BLaER1 (cell line): Measurements from ENCODE around the gene PAPSS1.
"Not testable (repeated sequence)": the region's sequence is repeated elsewhere in the genome, so short reads cannot be mapped to it uniquely, and the experiment has no call there.

ENCODE experiments used
- H3K27ac ChIP-seq: shearing (Covaris generic); formaldehyde crosslinking; 2 replicates; pipeline ENCODE4 v1.8.1; 2022
- H3K27me3 ChIP-seq: shearing (Covaris generic); formaldehyde crosslinking; 2 replicates; pipeline ENCODE4 v1.8.1; 2022
- H3K36me3 ChIP-seq: shearing (Covaris generic); formaldehyde crosslinking; 2 replicates; pipeline ENCODE4 v1.8.1; 2022
- H3K4me1 ChIP-seq: shearing (Covaris generic); formaldehyde crosslinking; 2 replicates; pipeline ENCODE4 v1.8.1; 2022
- H3K4me2 ChIP-seq: shearing (Covaris generic); formaldehyde crosslinking; 2 replicates; pipeline ENCODE4 v1.8.1; 2022
- H3K4me3 ChIP-seq: shearing (Covaris generic); formaldehyde crosslinking; 2 replicates; pipeline ENCODE4 v1.8.1; 2022
- H3K9ac ChIP-seq: shearing (Covaris generic); formaldehyde crosslinking; 2 replicates; pipeline ENCODE4 v1.8.1; 2022
- H3K9me3 ChIP-seq: shearing (Covaris generic); formaldehyde crosslinking; 2 replicates; pipeline ENCODE4 v1.8.1; 2022
- H4K20me1 ChIP-seq: shearing (Covaris generic); formaldehyde crosslinking; 2 replicates; pipeline ENCODE4 v1.8.1; 2022
- Cebpa-rat ChIP-seq: shearing (Covaris generic); IDR thresholded peaks from 2 replicates; pipeline ENCODE4 v1.8.1; 2022

The PAPSS1 gene

GRCh38 chr4:107709916-107710315, 10.1 kb downstream of the PAPSS1 start:
- no peak overlapping the region for H3K27ac ChIP-seq
- TF ChIP-seq Cebpa-rat: no peak
- peaks cover 43% of the 10 kb centered on the region for H3K36me3 ChIP-seq
- peaks cover 55% of the 10 kb centered on the region for H3K9me3 ChIP-seq
- H3K4me2 ChIP-seq: no peak overlapping the region
- no peaks in the 10 kb centered on the region for H3K27me3 ChIP-seq
- peaks cover 9% of the 10 kb centered on the region; the same call in 1 of the 2 replicates for H3K4me1 ChIP-seq
- H4K20me1 ChIP-seq: no peaks in the 10 kb centered on the region; the same call in 1 of the 2 replicates
- no peak overlapping the region for H3K4me3 ChIP-seq
- no peak overlapping the region for H3K9ac ChIP-seq

GRCh38 chr4:107708225-107708624, 11.8 kb downstream of the PAPSS1 start:
- H3K4me1 ChIP-seq: peaks cover 9% of the 10 kb centered on the region; the same call in 1 of the 2 replicates
- no peak overlapping the region for H3K4me3 ChIP-seq
- no peak overlapping the region for H3K9ac ChIP-seq
- H3K36me3 ChIP-seq: peaks cover 38% of the 10 kb centered on the region
- no peak for TF ChIP-seq Cebpa-rat
- no peaks in the 10 kb centered on the region for H3K27me3 ChIP-seq
- H3K4me2 ChIP-seq: no peak overlapping the region
- H4K20me1 ChIP-seq: no peaks in the 10 kb centered on the region
- no peak overlapping the region for H3K27ac ChIP-seq
- H3K9me3 ChIP-seq: peaks cover 68% of the 10 kb centered on the region

- Histone ChIP-seq H3K4me1 (peaks cover 9% of the 10 kb centered on the region; the same call in 1 of the 2 replicates), H3K9me3 (peaks cover 65% of the 10 kb centered on the region), H3K4me3 (no peak overlapping the region), H4K20me1 (peaks cover 13% of the 10 kb centered on the region; the same call in 1 of the 2 replicates), H3K9ac (no peak overlapping the region), H3K36me3 (peaks cover 30% of the 10 kb centered on the region), H3K27ac (no peak overlapping the region), H3K27me3 (no peaks in the 10 kb centered on the region), H3K4me2 (no peak overlapping the region)
- TF ChIP-seq Cebpa-rat: no peak
These were observed 14.1 kb downstream of the PAPSS1 start for GRCh38 chr4:107705742-107706556.

- Histone ChIP-seq H3K27ac (no peak overlapping the region), H3K27me3 (no peaks in the 10 kb centered on the region), H3K9me3 (peaks cover 43% of the 10 kb centered on the region), H3K36me3 (peaks cover 56% of the 10 kb centered on the region), H3K4me3 (no peak overlapping the region), H3K4me2 (no peak overlapping the region), H3K4me1 (no peaks in the 10 kb centered on the region), H3K9ac (no peak overlapping the region), H4K20me1 (peaks cover 19% of the 10 kb centered on the region; the same call in 1 of the 2 replicates)
- TF ChIP-seq Cebpa-rat: no peak
These were observed 18.5 kb downstream of the PAPSS1 start for GRCh38 chr4:107701565-107701964.

GRCh38 chr4:107699466-107700206, 20.4 kb downstream of the PAPSS1 start:
- Histone ChIP-seq H3K27me3 (no peaks in the 10 kb centered on the region), H3K9ac (no peak overlapping the region), H3K4me2 (no peak overlapping the region), H3K4me1 (no peaks in the 10 kb centered on the region), H3K27ac (no peak overlapping the region), H3K36me3 (peaks cover 57% of the 10 kb centered on the region), H3K4me3 (no peak overlapping the region), H3K9me3 (peaks cover 30% of the 10 kb centered on the region), H4K20me1 (peaks cover 19% of the 10 kb centered on the region; the same call in 1 of the 2 replicates)
- TF ChIP-seq Cebpa-rat: no peak

DNA sequence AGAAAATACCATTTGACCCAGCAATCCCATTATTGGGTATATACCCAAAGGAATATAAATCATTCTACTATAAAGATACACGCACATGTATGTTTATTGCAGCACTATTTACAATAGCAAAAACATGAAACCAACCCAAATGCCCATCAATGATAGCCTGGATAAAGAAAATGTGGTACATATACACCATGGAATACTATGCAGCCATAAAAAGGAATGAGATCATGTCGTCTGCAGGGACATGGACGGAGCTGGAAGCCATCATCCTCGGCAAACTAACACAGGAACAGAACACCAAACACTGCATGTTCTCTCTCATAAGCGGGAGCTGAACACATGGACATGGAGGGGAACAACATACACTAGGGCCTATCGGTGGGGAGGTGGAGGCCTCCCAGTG, 23.8 kb downstream of the PAPSS1 start:
- not testable (repeated sequence) for H3K27me3 ChIP-seq, H3K4me1 ChIP-seq, H3K4me3 ChIP-seq, H3K4me2 ChIP-seq, H3K27ac ChIP-seq, H3K9ac ChIP-seq
- Histone ChIP-seq H3K9me3 (peaks cover 12% of the 10 kb centered on the region), H4K20me1 (peaks cover 13% of the 10 kb centered on the region; the same call in 1 of the 2 replicates), H3K36me3 (peaks cover 83% of the 10 kb centered on the region)

DNA sequence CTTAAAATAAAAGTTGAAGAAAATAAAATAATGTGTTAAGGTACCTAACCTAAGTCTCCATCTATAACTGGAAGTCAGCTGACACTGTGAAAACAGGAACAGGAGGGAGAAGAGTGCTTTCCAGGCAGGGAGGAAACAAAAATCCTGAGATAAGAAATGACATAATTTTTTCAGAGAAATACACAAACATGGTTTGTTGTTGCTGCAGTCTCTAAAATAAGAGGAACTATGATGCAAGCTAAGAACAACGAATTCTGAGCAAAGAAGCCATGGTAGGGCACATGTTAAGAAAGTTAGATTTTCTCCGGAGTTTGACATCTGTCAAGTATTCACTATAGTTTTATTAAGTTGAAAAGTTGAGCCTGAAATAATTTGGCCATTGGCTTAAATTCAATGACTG, 26.9 kb downstream of the PAPSS1 start:
- Histone ChIP-seq H3K4me1 (no peaks in the 10 kb centered on the region), H3K4me3 (no peak overlapping the region), H3K9ac (no peak overlapping the region), H3K4me2 (no peak overlapping the region), H3K9me3 (peaks cover 12% of the 10 kb centered on the region), H3K27ac (no peak overlapping the region), H4K20me1 (0 out of 2 replicates have a peak, but pooled peaks cover 5% of the 10 kb centered on the region), H3K36me3 (peaks cover 66% of the 10 kb centered on the region), H3K27me3 (no peaks in the 10 kb centered on the region)
- no peak for TF ChIP-seq Cebpa-rat

GRCh38 chr4:107692202-107692601, 27.8 kb downstream of the PAPSS1 start:
- Histone ChIP-seq H3K36me3 (peaks cover 59% of the 10 kb centered on the region), H3K27ac (no peak overlapping the region), H3K4me2 (no peak overlapping the region), H3K27me3 (no peaks in the 10 kb centered on the region), H3K4me3 (no peak overlapping the region), H3K9ac (no peak overlapping the region), H3K9me3 (peaks cover 12% of the 10 kb centered on the region), H4K20me1 (0 out of 2 replicates have a peak, but pooled peaks cover 5% of the 10 kb centered on the region), H3K4me1 (no peaks in the 10 kb centered on the region)
- TF ChIP-seq Cebpa-rat: no peak

- Histone ChIP-seq H3K9ac (no peak overlapping the region), H3K27me3 (no peaks in the 10 kb centered on the region), H4K20me1 (0 out of 2 replicates have a peak, but pooled peaks cover 5% of the 10 kb centered on the region), H3K4me2 (no peak overlapping the region), H3K36me3 (peaks cover 57% of the 10 kb centered on the region), H3K4me3 (no peak overlapping the region), H3K9me3 (peaks cover 5% of the 10 kb centered on the region), H3K4me1 (no peaks in the 10 kb centered on the region), H3K27ac (no peak overlapping the region)
- TF ChIP-seq Cebpa-rat: no peak
These were observed 28.7 kb downstream of the PAPSS1 start for GRCh38 chr4:107691378-107691777.
